Measurements from ENCODE around the gene MOV10L1. TPM values are rescaled to one million over a fixed set of nuclear protein-coding genes. Genes with fewer than 3 reads are reported as not detected.
"Not testable (repeated sequence)": the region's sequence is repeated elsewhere in the genome, so short reads cannot be mapped to it uniquely, and the experiment has no call there.

Gene MOV10L1
- total RNA-seq, 1 experiment from 2014 or later: not detected

DNA sequence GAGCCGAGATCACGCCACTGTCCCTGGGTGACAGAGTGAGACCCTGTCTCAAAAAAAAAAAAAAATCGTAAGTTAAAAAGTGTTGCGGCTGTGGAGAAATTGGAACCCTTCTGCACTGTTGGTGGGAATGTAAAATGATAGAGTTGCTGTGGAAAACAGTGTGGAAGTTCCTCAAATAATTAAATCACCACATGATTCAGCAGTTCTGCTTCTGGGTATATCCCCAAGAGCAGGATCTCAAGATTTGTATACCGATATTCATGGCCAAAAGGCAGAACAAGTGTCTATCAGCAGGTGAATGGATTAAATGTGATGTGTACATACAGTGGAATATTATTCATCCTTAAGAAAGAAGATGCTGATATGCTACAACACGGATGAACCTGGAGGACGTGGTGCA is 114.8 kb downstream of the MOV10L1 start:
- H3K4me3 ChIP-seq (ENCODE audit: low read depth, low read length, poor library complexity, severe bottlenecking): no peak overlapping the region
- intact Hi-C loops (cut with micrococcal nuclease; ENCODE audit: unreplicated experiment): no loop called here
- H3K9me3 ChIP-seq (ENCODE audit: low read depth, low read length, poor library complexity, severe bottlenecking): peaks cover 5% of the 10 kb centered on the region
- peaks cover 10% of the 10 kb centered on the region for H3K4me1 ChIP-seq (ENCODE audit: insufficient read depth, low read length, poor library complexity, severe bottlenecking)
- no TSS peak for BruUV-seq (replicated peaks)
- H3K27me3 ChIP-seq (replicated peaks; ENCODE audit: insufficient read depth, low read depth, low read length, poor library complexity): no peaks in the 10 kb centered on the region
- H3K36me3 ChIP-seq (ENCODE audit: insufficient read depth, low read length, poor library complexity, severe bottlenecking): peaks cover 24% of the 10 kb centered on the region
- TF ChIP-seq EZH2 (IDR thresholded peaks at IDR 0.05; ENCODE audit: borderline replicate concordance, low read depth, low read length, poor library complexity, severe bottlenecking): no peak
- no peak for TF ChIP-seq CTCF (conservative IDR thresholded peaks at IDR 0.05; ENCODE audit: low read depth, low read length)
- H3K27ac ChIP-seq (ENCODE audit: low read depth, low read length, poor library complexity, severe bottlenecking): peak overlapping the region; percentile 42
- CTCF ChIA-PET: no interaction called here
- POLR2A ChIA-PET (ENCODE audit: low non-redundant PET): no interaction called here
- DNase-seq (ENCODE audit: low spot score): no peak

DNA sequence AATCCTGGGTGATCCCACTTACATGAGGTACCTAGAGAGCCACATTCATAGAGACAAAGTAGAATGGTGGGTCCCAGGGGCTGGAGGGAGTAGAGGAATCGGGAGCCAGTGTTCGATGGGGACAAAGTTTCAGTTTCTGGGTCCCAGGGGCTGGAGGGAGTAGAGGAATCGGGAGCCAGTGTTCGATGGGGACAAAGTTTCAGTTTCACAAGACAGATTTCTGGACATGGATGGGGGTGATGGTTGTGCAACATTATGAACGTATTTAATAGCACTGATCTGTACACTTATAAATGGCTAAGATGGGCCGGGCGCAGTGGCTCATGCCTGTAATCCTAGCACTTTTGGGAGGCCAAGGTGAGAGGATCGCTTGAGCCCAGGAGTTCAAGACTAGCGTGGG is 115.2 kb downstream of the MOV10L1 start:
- Histone ChIP-seq H3K4me1 (ENCODE audit: insufficient read depth, low read length, poor library complexity, severe bottlenecking) (peaks cover 10% of the 10 kb centered on the region), H3K36me3 (ENCODE audit: insufficient read depth, low read length, poor library complexity, severe bottlenecking) (peaks cover 23% of the 10 kb centered on the region), H3K27ac (ENCODE audit: low read depth, low read length, poor library complexity, severe bottlenecking) (peak overlapping the region; percentile 42)
- DNase-seq (ENCODE audit: low spot score); BruUV-seq (replicated peaks); CTCF ChIA-PET; POLR2A ChIA-PET (ENCODE audit: low non-redundant PET); H3K4me3 ChIP-seq (ENCODE audit: low read depth, low read length, poor library complexity, severe bottlenecking); H3K9me3 ChIP-seq (ENCODE audit: low read depth, low read length, poor library complexity, severe bottlenecking); H3K27me3 ChIP-seq (replicated peaks; ENCODE audit: insufficient read depth, low read depth, low read length, poor library complexity): not testable (repeated sequence)
- intact Hi-C loops (cut with micrococcal nuclease; ENCODE audit: unreplicated experiment): loop anchor here (5.0 kb wide), 1 partner anchor 273 kb away; no protein-coding TSS in a partner anchor

- Histone ChIP-seq H3K36me3 (ENCODE audit: insufficient read depth, low read length, poor library complexity, severe bottlenecking) (peaks cover 32% of the 10 kb centered on the region), H3K27ac (ENCODE audit: low read depth, low read length, poor library complexity, severe bottlenecking) (no peak overlapping the region), H3K4me3 (ENCODE audit: low read depth, low read length, poor library complexity, severe bottlenecking) (no peak overlapping the region), H3K27me3 (replicated peaks; ENCODE audit: insufficient read depth, low read depth, low read length, poor library complexity) (no peaks in the 10 kb centered on the region), H3K4me1 (ENCODE audit: insufficient read depth, low read length, poor library complexity, severe bottlenecking) (peaks cover 10% of the 10 kb centered on the region), H3K9me3 (ENCODE audit: low read depth, low read length, poor library complexity, severe bottlenecking) (peaks cover 5% of the 10 kb centered on the region)
- no TSS peak for BruUV-seq (replicated peaks)
- ChIA-PET CTCF (no interaction called here), POLR2A (ENCODE audit: low non-redundant PET) (no interaction called here)
- TF ChIP-seq EZH2 (IDR thresholded peaks at IDR 0.05; ENCODE audit: borderline replicate concordance, low read depth, low read length, poor library complexity, severe bottlenecking): no peak
- TF ChIP-seq CTCF (conservative IDR thresholded peaks at IDR 0.05; ENCODE audit: low read depth, low read length): no peak
- intact Hi-C loops (cut with micrococcal nuclease; ENCODE audit: unreplicated experiment): loop anchor here (5.0 kb wide), 1 partner anchor 274 kb away; no protein-coding TSS in a partner anchor
- no peak for DNase-seq (ENCODE audit: low spot score)
These were observed 116.2 kb downstream of the MOV10L1 start for GRCh38 chr22:50205781-50206569.

DNA sequence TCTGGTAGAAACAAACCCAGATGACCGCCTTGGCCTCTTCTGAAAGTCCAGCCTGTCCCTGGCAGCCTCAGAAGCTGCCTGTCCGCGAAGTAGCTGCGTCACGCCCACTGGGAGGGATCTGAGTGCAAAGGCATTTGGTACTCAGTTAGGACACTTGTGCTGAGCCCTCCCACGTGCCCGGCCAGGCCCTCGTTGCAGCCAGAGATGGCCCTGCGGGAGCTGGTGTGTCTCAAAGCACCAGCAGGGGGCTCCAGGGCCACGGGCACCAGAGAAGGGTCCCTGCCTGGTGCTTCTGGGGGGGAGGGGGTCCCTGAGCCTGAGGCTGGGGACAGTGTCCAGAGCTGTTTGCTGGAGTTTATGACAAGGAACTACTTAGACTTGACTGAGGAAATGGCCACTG is 116.8 kb downstream of the MOV10L1 start:
- H3K36me3 ChIP-seq (ENCODE audit: insufficient read depth, low read length, poor library complexity, severe bottlenecking): peaks cover 38% of the 10 kb centered on the region
- peak; percentile 52 for DNase-seq (ENCODE audit: low spot score)

More for the DNA sequence above, 116.8 kb downstream of the MOV10L1 start:
- Histone ChIP-seq H3K4me3 (ENCODE audit: low read depth, low read length, poor library complexity, severe bottlenecking) (no peak overlapping the region), H3K27ac (ENCODE audit: low read depth, low read length, poor library complexity, severe bottlenecking) (no peak overlapping the region), H3K4me1 (ENCODE audit: insufficient read depth, low read length, poor library complexity, severe bottlenecking) (peaks cover 8% of the 10 kb centered on the region), H3K9me3 (ENCODE audit: low read depth, low read length, poor library complexity, severe bottlenecking) (peaks cover 5% of the 10 kb centered on the region), H3K27me3 (replicated peaks; ENCODE audit: insufficient read depth, low read depth, low read length, poor library complexity) (no peaks in the 10 kb centered on the region)
- BruUV-seq (replicated peaks): no TSS peak
- ChIA-PET CTCF (no interaction called here), POLR2A (ENCODE audit: low non-redundant PET) (no interaction called here)
- TF ChIP-seq CTCF (conservative IDR thresholded peaks at IDR 0.05; ENCODE audit: low read depth, low read length) (peak; percentile 54), EZH2 (IDR thresholded peaks at IDR 0.05; ENCODE audit: borderline replicate concordance, low read depth, low read length, poor library complexity, severe bottlenecking) (no peak)
- intact Hi-C loops (cut with micrococcal nuclease; ENCODE audit: unreplicated experiment): loop anchor here (5.0 kb wide), 1 partner anchor 274 kb away; no protein-coding TSS in a partner anchor
